Esophagus muscularis mucosa (tissue), 3 donors: ENCODE data around the gene HS3ST4.

Experiments
- CTCF ChIP-seq, 3 experiments: fragments of 200-600 bp in 2 of 3; fragments of 450-650 bp in 1 of 3; sonication (generic) in 2 of 3; IDR thresholded peaks; one replicate each; pipeline ENCODE4 v1.5.1; 2017 to 2019; ENCODE audit warnings: antibody characterized with exemption in 3 of 3, mild to moderate bottlenecking in 2 of 3, moderate library complexity in 1 of 3
- POLR2A ChIP-seq: fragments of 450-650 bp; IDR thresholded peaks from one replicate; pipeline ENCODE4 v1.6.1; 2017; ENCODE audit warnings: antibody characterized with exemption, moderate library complexity, mild to moderate bottlenecking, low read depth

GRCh38 chr16:26026709-26027450, 335.1 kb downstream of the HS3ST4 start:
- TF ChIP-seq CTCF (IDR thresholded peaks at IDR 0.05) (no peak), POLR2A (no peak)
